ENCODE data around the gene CCNK. TPM values are rescaled to one million over a fixed set of nuclear protein-coding genes. Genes with fewer than 3 reads are reported as not detected.

The CCNK gene
- total RNA-seq, 1 experiment from 2014 or later: 80.1 TPM

DNA sequence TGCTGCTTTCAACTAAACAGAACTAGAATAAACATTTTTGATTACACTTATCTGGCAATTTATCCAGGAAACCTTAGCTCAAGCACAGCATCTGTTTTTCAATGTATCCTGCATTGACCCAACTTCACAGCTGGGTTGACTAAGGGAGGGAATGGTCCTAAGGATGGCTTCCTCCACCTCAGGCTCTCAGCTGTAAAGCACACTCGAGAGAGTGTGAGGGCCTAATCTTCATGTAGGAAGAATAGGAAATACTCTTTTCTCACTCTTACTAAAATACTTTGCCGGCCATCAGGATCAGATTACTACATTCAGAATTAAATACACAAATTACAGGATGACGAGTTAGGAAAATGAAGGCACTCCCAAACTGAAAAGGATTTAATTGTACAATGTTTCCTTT is 7.8 kb upstream of the CCNK start:
- Histone ChIP-seq H3K23ac (ENCODE audit: insufficient read length, low read depth, low read length) (no peak overlapping the region), H3K79me1 (ENCODE audit: insufficient read depth, low read depth, low read length, poor library complexity, severe bottlenecking) (peaks cover 11% of the 10 kb centered on the region), H3T11ph (ENCODE audit: low read length) (no peak overlapping the region), H4K20me1 (ENCODE audit: control insufficient read depth, insufficient read depth, insufficient read length) (no peaks in the 10 kb centered on the region), H3K27me3 (ENCODE audit: insufficient read depth, low read length) (no peaks in the 10 kb centered on the region), H4K8ac (replicated peaks; ENCODE audit: insufficient read length, low read depth, low read length) (no peak overlapping the region), H3K18ac (ENCODE audit: insufficient read length, low read depth, low read length) (no peak overlapping the region), H2BK20ac (ENCODE audit: low read depth, low read length, poor library complexity, severe bottlenecking) (no peak overlapping the region), H3K9me3 (ENCODE audit: control insufficient read depth, low read depth, low read length) (no peaks in the 10 kb centered on the region), H3K56ac (ENCODE audit: insufficient read length, low read depth, low read length) (no peak overlapping the region), H3K27ac (ENCODE audit: insufficient read length, low read depth, low read length) (no peak overlapping the region), H2BK15ac (ENCODE audit: low read depth, low read length) (no peak overlapping the region), H2BK5ac (ENCODE audit: insufficient read length, low read length) (no peak overlapping the region), H4K91ac (ENCODE audit: insufficient read length, low read depth, low read length) (no peak overlapping the region), H3K4ac (ENCODE audit: low read depth, low read length) (no peak overlapping the region), H3K9ac (ENCODE audit: extremely low read depth, insufficient read length, low read length) (no peak overlapping the region), H2BK12ac (ENCODE audit: insufficient read length, low read depth, low read length) (no peak overlapping the region), H2AFZ (ENCODE audit: low read length) (no peak overlapping the region), H2AK5ac (ENCODE audit: insufficient read length, low read length) (no peak overlapping the region), H4K5ac (ENCODE audit: insufficient read length, low read depth, low read length) (no peak overlapping the region), H2BK120ac (ENCODE audit: low read depth, low read length, poor library complexity, severe bottlenecking) (no peak overlapping the region), H3K79me2 (ENCODE audit: insufficient read depth, low read length) (peaks cover 50% of the 10 kb centered on the region; the same call in 1 of the 2 replicates), H3K4me1 (ENCODE audit: insufficient read depth, low read length) (peaks cover 2% of the 10 kb centered on the region; the same call in 1 of the 2 replicates), H3K23me2 (ENCODE audit: insufficient read length, low read depth, low read length, poor library complexity, severe bottlenecking) (no peaks in the 10 kb centered on the region), H3K4me2 (ENCODE audit: insufficient read depth, insufficient read length, low read length) (no peak overlapping the region), H3K14ac (ENCODE audit: insufficient read depth, low read length) (no peak overlapping the region)
- H3K36me3 Mint-ChIP-seq (ENCODE audit: insufficient read depth in 1 of 3, low read depth in 3 of 3): no peaks in the 10 kb centered on the region
- H3K27ac Mint-ChIP-seq: peak overlapping the region in 2 of 3 experiments; percentile 1 to 24; a peak in 2 of 7 replicates
- no peak overlapping the region for H3K4me3 Mint-ChIP-seq
- TF ChIP-seq, protein P1, sequence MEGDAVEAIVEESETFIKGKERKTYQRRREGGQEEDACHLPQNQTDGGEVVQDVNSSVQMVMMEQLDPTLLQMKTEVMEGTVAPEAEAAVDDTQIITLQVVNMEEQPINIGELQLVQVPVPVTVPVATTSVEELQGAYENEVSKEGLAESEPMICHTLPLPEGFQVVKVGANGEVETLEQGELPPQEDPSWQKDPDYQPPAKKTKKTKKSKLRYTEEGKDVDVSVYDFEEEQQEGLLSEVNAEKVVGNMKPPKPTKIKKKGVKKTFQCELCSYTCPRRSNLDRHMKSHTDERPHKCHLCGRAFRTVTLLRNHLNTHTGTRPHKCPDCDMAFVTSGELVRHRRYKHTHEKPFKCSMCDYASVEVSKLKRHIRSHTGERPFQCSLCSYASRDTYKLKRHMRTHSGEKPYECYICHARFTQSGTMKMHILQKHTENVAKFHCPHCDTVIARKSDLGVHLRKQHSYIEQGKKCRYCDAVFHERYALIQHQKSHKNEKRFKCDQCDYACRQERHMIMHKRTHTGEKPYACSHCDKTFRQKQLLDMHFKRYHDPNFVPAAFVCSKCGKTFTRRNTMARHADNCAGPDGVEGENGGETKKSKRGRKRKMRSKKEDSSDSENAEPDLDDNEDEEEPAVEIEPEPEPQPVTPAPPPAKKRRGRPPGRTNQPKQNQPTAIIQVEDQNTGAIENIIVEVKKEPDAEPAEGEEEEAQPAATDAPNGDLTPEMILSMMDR (conservative IDR thresholded peaks at IDR 0.05): no peak
- H3K9me3 Mint-ChIP-seq: no peaks in the 10 kb centered on the region
- no peaks in the 10 kb centered on the region for H3K27me3 Mint-ChIP-seq (ENCODE audit: low read depth)
- H3K4me1 Mint-ChIP-seq: peaks cover 31 to 39% of the 10 kb centered on the region in 2 experiments
- no peak for DNase-seq
- no CpG with 5 or more reads among the region's 3 CpGs for WGBS (ENCODE audit: extremely low coverage, insufficient read length, low lambda C conversion rate)
